Loucy (cell line): Measurements from ENCODE around the gene PPP1CA.
"Not testable (repeated sequence)": the region's sequence is repeated elsewhere in the genome, so short reads cannot be mapped to it uniquely, and the experiment has no call there.

Source experiments
- EZH2phosphoT487 ChIP-seq: fragments of 200-600 bp; IDR thresholded peaks from 2 replicates; pipeline ENCODE4 v1.6.1; 2018; ENCODE audit warnings: antibody characterized with exemption, mild to moderate bottlenecking, moderate library complexity, borderline replicate concordance
- TF ChIP-seq, protein P1 (sequence below): fragments of 200-600 bp; sonication (generic); conservative IDR thresholded peaks from 2 replicates; pipeline ENCODE4 v1.5.1; 2014; ENCODE audit warnings: mild to moderate bottlenecking, antibody characterized with exemption, low read length

DNA sequence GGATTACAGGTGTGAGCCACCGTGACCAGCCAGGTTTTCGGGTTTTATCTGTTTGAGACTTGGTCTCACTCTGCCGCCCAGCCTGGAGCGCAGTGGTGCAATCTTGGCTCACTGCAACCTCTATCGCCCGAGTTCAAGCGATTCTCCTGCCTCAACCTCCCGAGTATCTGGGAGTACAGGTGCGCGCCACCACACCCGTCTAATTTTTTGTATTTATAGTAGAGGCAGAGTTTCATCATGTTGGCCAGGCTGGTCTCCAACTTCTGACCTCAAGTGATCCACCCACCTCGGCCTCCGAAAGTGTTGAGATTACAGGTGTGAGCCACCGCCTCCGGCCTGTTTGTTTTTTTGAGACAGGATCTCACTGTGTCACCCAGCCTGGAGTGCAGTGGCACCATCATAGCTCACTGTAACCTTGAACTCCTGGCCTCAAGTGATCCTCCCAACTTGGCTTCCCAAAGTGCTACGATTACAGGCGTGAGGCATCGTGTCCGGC, 25.8 kb upstream of the PPP1CA start:
- TF ChIP-seq, protein P1, sequence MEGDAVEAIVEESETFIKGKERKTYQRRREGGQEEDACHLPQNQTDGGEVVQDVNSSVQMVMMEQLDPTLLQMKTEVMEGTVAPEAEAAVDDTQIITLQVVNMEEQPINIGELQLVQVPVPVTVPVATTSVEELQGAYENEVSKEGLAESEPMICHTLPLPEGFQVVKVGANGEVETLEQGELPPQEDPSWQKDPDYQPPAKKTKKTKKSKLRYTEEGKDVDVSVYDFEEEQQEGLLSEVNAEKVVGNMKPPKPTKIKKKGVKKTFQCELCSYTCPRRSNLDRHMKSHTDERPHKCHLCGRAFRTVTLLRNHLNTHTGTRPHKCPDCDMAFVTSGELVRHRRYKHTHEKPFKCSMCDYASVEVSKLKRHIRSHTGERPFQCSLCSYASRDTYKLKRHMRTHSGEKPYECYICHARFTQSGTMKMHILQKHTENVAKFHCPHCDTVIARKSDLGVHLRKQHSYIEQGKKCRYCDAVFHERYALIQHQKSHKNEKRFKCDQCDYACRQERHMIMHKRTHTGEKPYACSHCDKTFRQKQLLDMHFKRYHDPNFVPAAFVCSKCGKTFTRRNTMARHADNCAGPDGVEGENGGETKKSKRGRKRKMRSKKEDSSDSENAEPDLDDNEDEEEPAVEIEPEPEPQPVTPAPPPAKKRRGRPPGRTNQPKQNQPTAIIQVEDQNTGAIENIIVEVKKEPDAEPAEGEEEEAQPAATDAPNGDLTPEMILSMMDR, result not testable (repeated sequence)
- not testable (repeated sequence) for TF ChIP-seq EZH2phosphoT487
